WTC11 (cell line): ENCODE measurements around the gene UIMC1.

ENCODE experiments used
- CREB1 ChIP-seq: sonication (generic); formaldehyde crosslinking; IDR thresholded peaks from 2 replicates; pipeline ENCODE4 v1.8.0; 2023; ENCODE audit warnings: mild to moderate bottlenecking, missing genetic modification reagents
- ELF4 ChIP-seq: sonication (generic); formaldehyde crosslinking; IDR thresholded peaks from 2 replicates; pipeline ENCODE4 v1.8.1; 2022; ENCODE audit warnings: low read depth, mild to moderate bottlenecking, moderate library complexity, missing genetic modification reagents
- ETV6 ChIP-seq: sonication (generic); formaldehyde crosslinking; IDR thresholded peaks from 2 replicates; pipeline ENCODE4 v1.8.1; 2022; ENCODE audit warnings: mild to moderate bottlenecking, missing genetic modification reagents
- FOXJ3 ChIP-seq: sonication (generic); formaldehyde crosslinking; IDR thresholded peaks from 2 replicates; pipeline ENCODE4 v1.9.0; 2021; ENCODE audit warnings: missing genetic modification reagents, mild to moderate bottlenecking, borderline replicate concordance
- IRF2 ChIP-seq: sonication (generic); formaldehyde crosslinking; IDR thresholded peaks from 2 replicates; pipeline ENCODE4 v1.8.0; 2022; ENCODE audit warnings: low read depth, missing genetic modification reagents, borderline replicate concordance
- NR2C2 ChIP-seq: sonication (generic); formaldehyde crosslinking; IDR thresholded peaks from 2 replicates; pipeline ENCODE4 v1.8.0; 2022; ENCODE audit warnings: mild to moderate bottlenecking, missing genetic modification reagents
- ZBTB21 ChIP-seq: sonication (generic); formaldehyde crosslinking; IDR thresholded peaks from 2 replicates; pipeline ENCODE4 v1.8.1; 2023; ENCODE audit warnings: mild to moderate bottlenecking, missing genetic modification reagents, borderline replicate concordance
- ZNF232 ChIP-seq: sonication (generic); formaldehyde crosslinking; IDR thresholded peaks from 2 replicates; pipeline ENCODE4 v1.8.0; 2022; ENCODE audit warnings: mild to moderate bottlenecking, missing genetic modification reagents
- ZNF423 ChIP-seq: fragments of 250-450 bp; sonication (Bioruptor Pico); IDR thresholded peaks from 2 replicates; pipeline ENCODE4 v2.1.2; 2022; ENCODE audit warnings: mild to moderate bottlenecking, moderate library complexity
- TF ChIP-seq, protein P1 (sequence below): fragments of 200-600 bp; IDR thresholded peaks from 2 replicates; pipeline ENCODE4 v1.8.0; 2022; ENCODE audit warnings: antibody characterized with exemption
- TF ChIP-seq, protein P2 (sequence below): sonication (generic); formaldehyde crosslinking; IDR thresholded peaks from 2 replicates; pipeline ENCODE4 v1.8.1; 2023; ENCODE audit warnings: mild to moderate bottlenecking, moderate library complexity, missing genetic modification reagents
- TF ChIP-seq, protein P3 (sequence below): sonication (generic); formaldehyde crosslinking; conservative IDR thresholded peaks from 2 replicates; pipeline ENCODE4 v1.8.1; 2022; ENCODE audit warnings: mild to moderate bottlenecking, missing genetic modification reagents
- TF ChIP-seq, protein P4 (sequence below): sonication (generic); formaldehyde crosslinking; IDR thresholded peaks from 2 replicates; pipeline ENCODE4 v1.8.0; 2022; ENCODE audit warnings: mild to moderate bottlenecking, missing genetic modification reagents
- TF ChIP-seq, protein P5 (sequence below): sonication (generic); formaldehyde crosslinking; IDR thresholded peaks from 2 replicates; pipeline ENCODE4 v1.8.1; 2022; ENCODE audit warnings: mild to moderate bottlenecking, moderate library complexity, missing genetic modification reagents

GRCh38 chr5:177044641-177045040, 38.1 kb upstream of the UIMC1 start:
- TF ChIP-seq, protein P1, sequence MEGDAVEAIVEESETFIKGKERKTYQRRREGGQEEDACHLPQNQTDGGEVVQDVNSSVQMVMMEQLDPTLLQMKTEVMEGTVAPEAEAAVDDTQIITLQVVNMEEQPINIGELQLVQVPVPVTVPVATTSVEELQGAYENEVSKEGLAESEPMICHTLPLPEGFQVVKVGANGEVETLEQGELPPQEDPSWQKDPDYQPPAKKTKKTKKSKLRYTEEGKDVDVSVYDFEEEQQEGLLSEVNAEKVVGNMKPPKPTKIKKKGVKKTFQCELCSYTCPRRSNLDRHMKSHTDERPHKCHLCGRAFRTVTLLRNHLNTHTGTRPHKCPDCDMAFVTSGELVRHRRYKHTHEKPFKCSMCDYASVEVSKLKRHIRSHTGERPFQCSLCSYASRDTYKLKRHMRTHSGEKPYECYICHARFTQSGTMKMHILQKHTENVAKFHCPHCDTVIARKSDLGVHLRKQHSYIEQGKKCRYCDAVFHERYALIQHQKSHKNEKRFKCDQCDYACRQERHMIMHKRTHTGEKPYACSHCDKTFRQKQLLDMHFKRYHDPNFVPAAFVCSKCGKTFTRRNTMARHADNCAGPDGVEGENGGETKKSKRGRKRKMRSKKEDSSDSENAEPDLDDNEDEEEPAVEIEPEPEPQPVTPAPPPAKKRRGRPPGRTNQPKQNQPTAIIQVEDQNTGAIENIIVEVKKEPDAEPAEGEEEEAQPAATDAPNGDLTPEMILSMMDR: no peak
- no peak for TF ChIP-seq ZNF232 (CRISPR knock-in tag)
- TF ChIP-seq, protein P2, sequence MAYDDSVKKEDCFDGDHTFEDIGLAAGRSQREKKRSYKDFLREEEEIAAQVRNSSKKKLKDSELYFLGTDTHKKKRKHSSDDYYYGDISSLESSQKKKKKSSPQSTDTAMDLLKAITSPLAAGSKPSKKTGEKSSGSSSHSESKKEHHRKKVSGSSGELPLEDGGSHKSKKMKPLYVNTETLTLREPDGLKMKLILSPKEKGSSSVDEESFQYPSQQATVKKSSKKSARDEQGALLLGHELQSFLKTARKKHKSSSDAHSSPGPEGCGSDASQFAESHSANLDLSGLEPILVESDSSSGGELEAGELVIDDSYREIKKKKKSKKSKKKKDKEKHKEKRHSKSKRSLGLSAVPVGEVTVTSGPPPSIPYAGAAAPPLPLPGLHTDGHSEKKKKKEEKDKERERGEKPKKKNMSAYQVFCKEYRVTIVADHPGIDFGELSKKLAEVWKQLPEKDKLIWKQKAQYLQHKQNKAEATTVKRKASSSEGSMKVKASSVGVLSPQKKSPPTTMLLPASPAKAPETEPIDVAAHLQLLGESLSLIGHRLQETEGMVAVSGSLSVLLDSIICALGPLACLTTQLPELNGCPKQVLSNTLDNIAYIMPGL (CRISPR knock-in tag): no peak
- TF ChIP-seq, protein P3, sequence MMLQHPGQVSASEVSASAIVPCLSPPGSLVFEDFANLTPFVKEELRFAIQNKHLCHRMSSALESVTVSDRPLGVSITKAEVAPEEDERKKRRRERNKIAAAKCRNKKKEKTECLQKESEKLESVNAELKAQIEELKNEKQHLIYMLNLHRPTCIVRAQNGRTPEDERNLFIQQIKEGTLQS (CRISPR knock-in tag): no peak
- no peak for TF ChIP-seq IRF2
- no peak for TF ChIP-seq CREB1 (CRISPR knock-in tag)
- TF ChIP-seq, protein P4, sequence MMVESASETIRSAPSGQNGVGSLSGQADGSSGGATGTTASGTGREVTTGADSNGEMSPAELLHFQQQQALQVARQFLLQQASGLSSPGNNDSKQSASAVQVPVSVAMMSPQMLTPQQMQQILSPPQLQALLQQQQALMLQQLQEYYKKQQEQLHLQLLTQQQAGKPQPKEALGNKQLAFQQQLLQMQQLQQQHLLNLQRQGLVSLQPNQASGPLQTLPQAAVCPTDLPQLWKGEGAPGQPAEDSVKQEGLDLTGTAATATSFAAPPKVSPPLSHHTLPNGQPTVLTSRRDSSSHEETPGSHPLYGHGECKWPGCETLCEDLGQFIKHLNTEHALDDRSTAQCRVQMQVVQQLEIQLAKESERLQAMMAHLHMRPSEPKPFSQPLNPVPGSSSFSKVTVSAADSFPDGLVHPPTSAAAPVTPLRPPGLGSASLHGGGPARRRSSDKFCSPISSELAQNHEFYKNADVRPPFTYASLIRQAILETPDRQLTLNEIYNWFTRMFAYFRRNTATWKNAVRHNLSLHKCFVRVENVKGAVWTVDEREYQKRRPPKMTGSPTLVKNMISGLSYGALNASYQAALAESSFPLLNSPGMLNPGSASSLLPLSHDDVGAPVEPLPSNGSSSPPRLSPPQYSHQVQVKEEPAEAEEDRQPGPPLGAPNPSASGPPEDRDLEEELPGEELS (CRISPR knock-in tag): no peak
- TF ChIP-seq, protein P5, sequence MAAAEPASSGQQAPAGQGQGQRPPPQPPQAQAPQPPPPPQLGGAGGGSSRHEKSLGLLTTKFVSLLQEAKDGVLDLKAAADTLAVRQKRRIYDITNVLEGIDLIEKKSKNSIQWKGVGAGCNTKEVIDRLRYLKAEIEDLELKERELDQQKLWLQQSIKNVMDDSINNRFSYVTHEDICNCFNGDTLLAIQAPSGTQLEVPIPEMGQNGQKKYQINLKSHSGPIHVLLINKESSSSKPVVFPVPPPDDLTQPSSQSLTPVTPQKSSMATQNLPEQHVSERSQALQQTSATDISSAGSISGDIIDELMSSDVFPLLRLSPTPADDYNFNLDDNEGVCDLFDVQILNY (CRISPR knock-in tag): no peak
- no peak for TF ChIP-seq ELF4 (CRISPR knock-in tag)
- TF ChIP-seq ZNF423: no peak
- TF ChIP-seq ZBTB21 (CRISPR knock-in tag): no peak
- TF ChIP-seq NR2C2 (CRISPR knock-in tag): no peak
- TF ChIP-seq ETV6 (CRISPR knock-in tag): no peak
- no peak for TF ChIP-seq FOXJ3
